ENCODE data around the gene SLC66A2. TPM values are rescaled to one million over a fixed set of nuclear protein-coding genes. Genes with fewer than 3 reads are reported as not detected.

SLC66A2 gene
- polyA plus RNA-seq, 1 donor from 2014 or later: 30.3 TPM

DNA sequence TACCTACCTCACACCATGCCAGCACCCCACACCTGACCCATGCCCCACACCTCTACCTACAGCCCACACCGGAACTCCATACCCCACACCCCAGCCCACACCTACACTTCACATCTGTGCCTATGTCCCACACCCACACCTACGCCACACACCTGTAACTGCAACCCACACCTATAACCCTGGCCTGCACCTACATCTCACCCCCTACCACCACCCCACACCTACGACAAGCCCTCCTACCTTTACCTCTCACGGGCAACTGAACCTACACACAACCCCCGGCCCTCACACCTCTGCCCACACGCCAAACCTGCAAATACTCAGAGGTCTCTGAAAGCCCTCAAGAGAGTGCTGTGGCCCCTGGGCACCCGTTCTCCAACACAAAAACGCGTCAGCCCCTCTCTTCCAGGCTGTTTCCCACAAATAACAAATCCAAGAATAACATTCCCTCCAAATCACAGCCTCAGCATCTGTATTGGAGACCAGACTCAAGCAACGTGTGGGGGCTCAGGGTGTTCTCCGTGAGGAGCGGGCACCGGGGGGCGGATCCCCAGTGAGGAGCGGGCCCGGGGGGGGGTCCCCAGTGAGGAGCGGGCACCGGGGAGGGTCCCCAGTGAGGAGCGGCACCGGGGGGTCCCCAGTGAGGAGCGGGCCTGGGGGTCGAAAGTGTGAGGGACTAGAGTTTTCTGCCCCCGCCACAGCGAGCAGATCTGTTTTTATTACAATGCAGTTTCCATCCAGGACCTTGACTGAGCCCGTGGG, 33.4 kb downstream of the SLC66A2 start:
- no peaks in the 10 kb centered on the region for H3K9me3 Mint-ChIP-seq
- peaks cover 9% of the 10 kb centered on the region for H3K36me3 Mint-ChIP-seq
- no peak overlapping the region for H3K4me3 Mint-ChIP-seq
- no peak overlapping the region for H3K27ac Mint-ChIP-seq
- H3K4me1 Mint-ChIP-seq: peaks cover 7 to 12% (median 12%) of the 10 kb centered on the region in 3 donors
- H3K27me3 Mint-ChIP-seq: no peaks in the 10 kb centered on the region

DNA sequence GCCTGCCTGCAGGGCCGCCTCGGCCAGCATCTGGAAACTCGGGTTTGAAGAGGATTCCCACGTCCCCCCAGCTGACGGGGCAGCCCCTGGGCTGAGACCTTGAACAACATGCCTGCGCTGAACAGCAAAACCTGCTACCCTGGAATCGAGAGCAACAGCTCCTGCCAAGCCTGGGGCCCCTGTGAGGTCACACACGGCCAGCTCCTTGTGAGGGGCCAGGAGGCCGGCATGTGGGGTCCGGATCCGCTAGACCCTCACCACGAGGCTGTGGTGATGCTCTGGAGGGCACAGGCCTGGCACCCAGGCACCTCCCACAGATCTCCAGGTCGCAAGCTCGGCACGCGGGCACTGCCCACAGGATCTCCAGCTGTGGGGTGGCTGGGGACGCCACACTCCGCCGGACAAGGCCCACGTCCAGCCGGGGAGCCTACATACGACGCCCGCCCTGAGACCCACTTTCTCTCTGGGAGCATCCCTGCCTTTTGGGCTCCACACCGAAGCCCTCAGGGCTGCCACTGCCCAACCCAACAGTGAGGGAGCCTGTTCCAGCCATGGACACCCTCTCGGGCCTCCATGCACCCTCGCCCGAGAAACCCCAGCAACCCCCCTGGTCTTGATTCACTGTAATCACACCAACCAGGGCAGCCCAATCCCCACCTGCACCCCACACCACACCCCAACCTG, 34.1 kb downstream of the SLC66A2 start:
- Mint-ChIP-seq H3K9me3 (no peaks in the 10 kb centered on the region), H3K36me3 (peaks cover 9% of the 10 kb centered on the region), H3K27me3 (no peaks in the 10 kb centered on the region), H3K27ac (no peak overlapping the region), H3K4me3 (no peak overlapping the region), H3K4me1 (peaks cover 7 to 13% (median 13%) of the 10 kb centered on the region in 3 donors)

DNA sequence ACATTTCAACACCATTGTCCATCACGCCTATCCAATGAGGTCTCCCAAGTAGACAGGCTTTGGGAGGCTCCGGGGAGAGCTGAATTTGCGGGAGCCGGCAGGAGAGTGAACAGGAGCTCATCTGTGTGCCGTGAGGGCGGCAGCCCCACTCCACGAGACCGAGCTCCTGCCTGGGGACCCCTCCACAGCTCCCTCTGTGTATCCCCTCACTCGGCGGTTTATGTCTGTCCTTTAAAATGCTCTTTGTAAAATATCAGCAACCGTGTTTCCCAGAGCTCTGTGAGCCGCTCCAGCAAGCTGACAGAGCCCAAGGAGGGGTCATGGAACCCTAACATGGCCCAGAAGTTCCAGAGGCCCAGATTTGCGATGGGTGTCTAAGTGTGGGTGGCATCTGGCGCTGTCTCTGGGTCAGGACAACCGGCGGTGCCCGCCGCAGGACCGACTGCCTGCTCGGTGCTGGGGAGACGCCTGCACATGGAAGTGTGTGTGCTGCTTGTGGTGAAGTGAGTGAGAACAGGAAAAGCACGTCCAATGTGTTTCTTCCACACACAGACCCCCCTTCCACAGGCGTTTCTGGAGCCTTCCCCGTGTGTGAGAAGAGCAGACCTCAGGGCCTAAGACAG, 34.8 kb downstream of the SLC66A2 start:
- Mint-ChIP-seq H3K4me1 (peaks cover 7 to 13% (median 13%) of the 10 kb centered on the region in 3 donors), H3K4me3 (no peak overlapping the region), H3K27me3 (no peaks in the 10 kb centered on the region), H3K36me3 (peaks cover 9% of the 10 kb centered on the region), H3K9me3 (no peaks in the 10 kb centered on the region), H3K27ac (no peak overlapping the region)

DNA sequence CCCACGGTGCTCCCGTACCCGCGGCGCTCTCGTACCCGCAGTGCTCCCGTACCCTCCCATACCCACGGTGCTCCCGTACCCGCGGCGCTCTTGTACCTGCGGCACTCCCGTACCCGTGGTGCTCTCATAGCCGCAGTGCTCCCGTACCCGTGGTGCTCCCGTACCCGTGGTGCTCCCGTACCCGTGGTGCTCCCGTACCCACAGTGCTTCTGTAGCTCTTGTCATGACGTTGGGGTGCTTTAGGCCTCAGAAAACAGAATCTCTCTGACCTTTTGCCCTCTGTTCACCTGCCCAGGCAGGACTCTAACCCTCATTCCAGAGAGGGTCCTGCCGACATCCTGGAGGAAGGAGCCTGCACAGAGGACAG, 35.3 kb downstream of the SLC66A2 start:
- Mint-ChIP-seq H3K4me1 (peaks cover 7 to 13% (median 13%) of the 10 kb centered on the region in 3 donors), H3K9me3 (no peaks in the 10 kb centered on the region), H3K4me3 (peak overlapping the region in 1 of 4 donors; percentile 71), H3K36me3 (peaks cover 9% of the 10 kb centered on the region), H3K27me3 (no peaks in the 10 kb centered on the region), H3K27ac (peak overlapping the region in 1 of 3 donors; percentile 19)

DNA sequence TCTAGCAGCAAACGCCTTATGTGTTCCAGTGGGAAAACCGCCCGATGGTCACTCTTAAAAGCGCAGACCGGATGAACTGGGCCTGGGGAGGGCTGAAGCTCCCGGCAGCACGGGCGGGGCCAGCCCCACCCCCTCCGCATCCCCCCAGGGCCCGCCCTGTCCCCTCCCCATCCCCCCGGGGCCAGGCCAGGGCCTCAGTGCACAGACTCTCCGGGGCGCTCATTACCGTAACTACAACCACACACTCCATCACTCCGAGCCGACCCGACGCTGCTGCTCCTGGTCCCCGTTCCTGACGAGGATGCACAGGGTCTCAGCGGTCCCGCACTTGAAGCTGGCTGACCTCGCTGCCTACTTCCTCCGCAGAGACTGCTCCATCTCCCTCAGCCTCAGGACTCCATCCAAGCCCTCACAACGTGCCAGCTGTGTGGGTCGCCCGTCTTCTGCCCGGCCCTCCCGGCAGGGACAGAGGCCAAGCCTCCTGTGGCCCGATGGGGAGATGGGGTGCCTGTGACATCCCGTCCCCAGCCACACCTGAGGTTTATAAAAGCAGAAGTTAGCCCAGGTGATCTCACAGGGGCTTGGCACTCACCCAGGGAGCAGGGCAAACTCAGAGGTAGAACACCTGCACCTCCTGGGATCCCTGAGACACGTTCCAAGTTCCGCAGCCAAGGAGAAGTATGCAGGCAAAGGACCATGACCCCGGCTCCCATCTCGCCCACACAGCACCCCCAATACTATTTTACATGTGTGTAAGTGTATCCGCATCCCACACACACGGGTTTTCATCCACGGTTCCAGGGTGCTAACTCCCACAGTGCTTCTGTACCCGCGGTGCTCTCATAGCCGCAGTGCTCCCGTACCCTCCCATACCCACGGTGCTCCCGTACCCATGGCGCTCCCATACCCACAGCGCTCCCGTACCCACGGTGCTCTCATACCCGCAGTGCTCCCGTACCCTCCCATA, 36.0 kb downstream of the SLC66A2 start:
- Mint-ChIP-seq H3K9me3 (no peaks in the 10 kb centered on the region), H3K27ac (peak overlapping the region in 1 of 3 donors; percentile 19), H3K36me3 (peaks cover 9% of the 10 kb centered on the region), H3K4me1 (peaks cover 7 to 13% (median 13%) of the 10 kb centered on the region in 3 donors), H3K27me3 (no peaks in the 10 kb centered on the region), H3K4me3 (no peak overlapping the region)

DNA sequence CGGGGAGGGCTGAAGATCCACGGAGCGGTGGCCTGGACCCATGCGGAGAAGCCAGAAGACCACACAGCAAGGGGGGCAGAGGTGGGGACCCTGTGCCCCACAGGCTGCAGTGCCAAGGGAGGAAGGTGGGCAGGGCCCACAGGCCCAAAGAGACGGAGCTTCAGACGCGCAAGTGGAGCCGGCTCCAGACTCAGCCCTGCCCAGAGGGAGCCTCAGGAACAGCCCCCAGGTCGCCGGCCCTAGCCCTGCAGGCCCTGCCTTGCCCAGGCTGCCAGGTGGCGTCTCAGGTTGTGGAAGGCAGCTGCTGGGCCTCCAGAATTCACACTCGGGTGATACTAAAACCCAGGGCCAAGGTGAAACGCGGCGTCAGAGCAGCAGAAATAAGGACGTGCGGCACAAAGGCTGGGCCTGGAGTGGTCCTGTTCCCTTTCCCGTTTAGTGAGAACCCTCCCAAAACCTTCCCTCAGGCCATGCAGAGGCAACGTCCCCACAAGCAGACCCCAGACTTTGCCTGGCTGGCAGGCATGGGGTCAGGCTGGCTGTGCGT, 36.8 kb downstream of the SLC66A2 start:
- H3K9me3 Mint-ChIP-seq: no peaks in the 10 kb centered on the region
- no peak overlapping the region for H3K4me3 Mint-ChIP-seq
- H3K36me3 Mint-ChIP-seq: peaks cover 9% of the 10 kb centered on the region
- peak overlapping the region in 2 of 3 donors; percentile 86 to 97 for H3K27ac Mint-ChIP-seq
- no peaks in the 10 kb centered on the region for H3K27me3 Mint-ChIP-seq
- H3K4me1 Mint-ChIP-seq: peaks cover 7 to 13% (median 13%) of the 10 kb centered on the region in 3 donors

DNA sequence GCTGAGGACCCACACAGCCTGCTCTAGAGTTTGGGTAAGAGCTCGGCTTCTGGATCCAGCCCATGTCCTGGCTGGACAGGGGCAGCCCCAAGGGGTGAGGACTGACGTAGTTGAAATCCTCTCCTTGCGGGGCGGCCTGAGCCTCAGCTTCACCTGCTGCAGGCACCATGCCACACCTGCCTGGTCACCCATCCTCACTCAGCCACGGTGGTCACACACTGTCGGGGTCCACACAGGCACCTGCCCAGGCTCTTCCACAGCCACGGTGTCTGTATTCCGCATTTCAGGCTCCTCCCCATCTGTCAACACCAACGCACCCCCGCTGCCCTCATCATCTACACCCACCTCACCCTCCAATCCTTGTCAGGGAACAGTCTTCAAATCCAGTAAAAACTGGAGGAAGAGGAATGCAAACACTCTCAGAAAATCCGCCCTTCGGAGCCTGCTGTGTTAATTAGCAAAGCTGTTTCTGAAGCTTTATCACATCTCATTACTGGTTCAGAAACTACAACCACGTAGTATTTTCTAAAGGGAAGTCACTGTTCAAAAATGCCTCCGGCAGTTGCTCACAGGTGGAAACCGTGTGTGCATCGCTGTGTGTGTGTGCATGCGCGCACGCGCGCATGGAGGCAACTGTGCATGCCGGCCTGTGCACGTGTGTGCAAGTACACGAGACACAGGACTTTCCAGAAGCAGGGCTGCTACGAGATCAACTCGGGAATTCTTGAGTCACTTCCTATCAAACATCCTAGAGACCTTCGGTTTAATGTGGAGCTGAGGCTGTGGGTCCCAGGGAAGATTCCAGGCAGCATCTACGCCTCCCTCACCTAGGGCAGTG, 38.2 kb downstream of the SLC66A2 start:
- Mint-ChIP-seq H3K4me3 (no peak overlapping the region), H3K9me3 (peaks cover 0 to 3% (median 0%) of the 10 kb centered on the region in 3 donors), H3K27ac (peak overlapping the region in 2 of 3 donors; percentile 10 to 82), H3K4me1 (peaks cover 7 to 16% (median 13%) of the 10 kb centered on the region in 3 donors), H3K27me3 (no peaks in the 10 kb centered on the region), H3K36me3 (peaks cover 12% of the 10 kb centered on the region)

DNA sequence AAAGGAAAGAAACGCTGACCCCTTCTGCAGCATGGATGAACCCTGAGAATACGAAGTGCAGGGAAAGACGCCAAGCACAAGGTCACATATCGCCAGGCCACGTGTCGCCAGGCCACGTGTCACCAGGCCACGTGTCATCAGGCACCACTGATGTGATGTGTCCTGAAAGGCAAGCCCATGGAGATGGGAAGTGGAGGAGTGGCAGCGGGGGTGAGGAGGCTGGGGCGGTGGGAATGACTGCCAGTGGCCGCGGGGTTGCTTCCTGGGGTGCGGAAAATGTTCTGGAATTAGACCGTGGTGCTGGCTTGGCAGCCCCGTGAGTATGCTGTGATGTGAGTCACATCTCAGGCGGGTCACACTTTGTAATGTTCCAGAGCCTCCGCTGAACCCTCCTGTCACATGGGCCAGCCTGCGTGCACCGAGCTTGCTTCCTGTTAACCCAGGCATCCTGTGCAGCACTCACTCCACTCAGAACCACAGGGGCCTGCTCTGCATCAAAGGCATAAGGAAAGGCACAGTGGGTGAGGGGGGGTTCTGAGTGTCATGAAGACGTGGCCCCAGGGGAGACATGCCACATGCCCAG, 39.0 kb downstream of the SLC66A2 start:
- peaks cover 7 to 13% (median 13%) of the 10 kb centered on the region in 3 donors for H3K4me1 Mint-ChIP-seq

DNA sequence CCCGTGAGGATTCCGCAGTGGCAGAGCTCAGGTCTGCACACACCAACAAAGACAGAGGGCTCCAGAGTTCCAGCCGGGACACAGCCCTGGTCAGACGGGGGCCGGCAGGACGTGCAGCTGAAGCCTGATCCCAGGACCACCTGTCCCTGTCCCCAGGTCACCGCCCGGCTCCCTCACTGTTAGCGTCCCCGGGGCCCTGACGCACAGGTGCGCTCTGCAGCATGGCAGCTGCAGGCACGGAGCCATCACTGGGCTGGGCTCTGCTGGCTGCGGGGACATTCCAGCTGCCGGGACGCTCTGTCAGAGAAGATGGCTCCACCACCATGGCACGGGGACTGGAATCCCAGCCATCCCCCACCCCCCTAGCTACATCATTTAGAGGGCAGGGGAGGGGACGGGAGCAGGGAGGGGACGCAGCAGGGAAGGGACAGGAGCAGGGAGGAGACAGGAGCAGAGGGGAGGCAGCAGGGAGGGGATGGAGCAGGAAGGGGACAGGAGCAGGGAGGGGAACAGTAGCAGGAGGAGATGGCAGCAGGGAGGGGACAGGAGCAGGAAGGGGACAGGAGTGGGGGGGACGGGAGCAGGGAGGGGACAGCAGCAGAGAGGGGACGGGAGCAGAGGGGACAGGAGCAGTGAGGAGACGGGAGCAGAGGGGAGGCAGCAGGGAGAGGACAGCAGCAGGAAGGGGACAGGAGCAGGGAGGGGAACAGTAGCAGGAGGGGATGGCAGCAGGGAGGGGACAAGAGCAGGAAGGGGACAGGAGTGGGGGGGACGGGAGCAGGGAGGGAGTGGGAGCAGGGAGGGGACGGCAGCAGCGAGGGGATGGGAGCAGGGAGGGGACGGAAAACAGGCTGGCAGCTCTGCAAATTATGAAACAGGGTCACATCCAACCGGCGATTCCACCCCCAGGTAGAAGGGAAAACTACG, 39.8 kb downstream of the SLC66A2 start:
- H3K4me1 Mint-ChIP-seq: peaks cover 7 to 13% (median 13%) of the 10 kb centered on the region in 3 donors
- H3K27ac Mint-ChIP-seq: peak overlapping the region in 1 of 3 donors; percentile 86
- no peak overlapping the region for H3K4me3 Mint-ChIP-seq
- H3K27me3 Mint-ChIP-seq: no peaks in the 10 kb centered on the region
- peaks cover 0 to 3% (median 0%) of the 10 kb centered on the region in 3 donors for H3K9me3 Mint-ChIP-seq
- peaks cover 12% of the 10 kb centered on the region for H3K36me3 Mint-ChIP-seq

More for the DNA sequence above, 39.0 kb downstream of the SLC66A2 start:
- Mint-ChIP-seq H3K27ac (peak overlapping the region in 1 of 3 donors; percentile 63), H3K4me3 (peak overlapping the region in 1 of 4 donors; percentile 60), H3K27me3 (no peaks in the 10 kb centered on the region), H3K36me3 (peaks cover 12% of the 10 kb centered on the region), H3K9me3 (peaks cover 0 to 3% (median 0%) of the 10 kb centered on the region in 3 donors)

DNA sequence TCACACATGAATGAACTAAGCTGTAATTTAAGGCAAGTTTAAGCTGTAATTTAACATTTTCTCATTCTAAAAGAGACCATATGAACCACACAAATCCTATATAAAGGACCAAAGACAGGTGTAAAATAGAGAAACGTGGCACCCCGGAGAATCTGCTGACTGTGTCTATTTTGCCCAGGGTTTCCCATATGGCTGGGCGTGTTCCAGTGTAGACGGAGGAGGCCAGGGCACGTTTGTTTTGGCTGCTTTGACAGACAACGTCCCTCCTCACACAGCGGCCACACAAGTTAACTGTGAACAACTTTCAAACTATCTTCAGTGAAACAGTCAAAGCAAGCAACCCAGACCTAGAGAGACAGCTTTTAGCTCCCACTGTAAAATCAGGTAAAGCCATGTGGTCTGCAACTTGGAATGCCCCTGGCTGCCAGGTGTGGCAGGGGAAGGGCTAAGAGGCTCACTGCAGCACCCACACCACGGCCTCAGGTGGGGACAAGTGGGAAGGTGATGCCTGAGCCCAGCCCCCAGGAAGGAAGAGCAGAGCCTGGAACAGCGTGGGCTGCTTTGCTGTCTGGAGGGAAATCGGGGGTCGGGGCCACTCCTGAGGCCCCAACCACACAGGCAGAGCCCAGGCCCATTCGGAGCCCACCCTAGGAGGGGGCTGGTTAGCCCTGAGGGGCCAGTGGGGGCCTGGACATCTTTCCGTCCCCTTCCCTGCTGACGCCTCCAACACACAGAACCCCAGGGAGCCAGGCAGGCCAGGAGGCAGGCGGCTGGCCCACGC, 40.7 kb downstream of the SLC66A2 start:
- Mint-ChIP-seq H3K4me3 (no peak overlapping the region), H3K27ac (peak overlapping the region in 1 of 3 donors; percentile 86), H3K36me3 (peaks cover 9% of the 10 kb centered on the region), H3K27me3 (no peaks in the 10 kb centered on the region), H3K9me3 (peaks cover 0 to 3% (median 0%) of the 10 kb centered on the region in 3 donors), H3K4me1 (peaks cover 9 to 13% (median 13%) of the 10 kb centered on the region in 3 donors)

DNA sequence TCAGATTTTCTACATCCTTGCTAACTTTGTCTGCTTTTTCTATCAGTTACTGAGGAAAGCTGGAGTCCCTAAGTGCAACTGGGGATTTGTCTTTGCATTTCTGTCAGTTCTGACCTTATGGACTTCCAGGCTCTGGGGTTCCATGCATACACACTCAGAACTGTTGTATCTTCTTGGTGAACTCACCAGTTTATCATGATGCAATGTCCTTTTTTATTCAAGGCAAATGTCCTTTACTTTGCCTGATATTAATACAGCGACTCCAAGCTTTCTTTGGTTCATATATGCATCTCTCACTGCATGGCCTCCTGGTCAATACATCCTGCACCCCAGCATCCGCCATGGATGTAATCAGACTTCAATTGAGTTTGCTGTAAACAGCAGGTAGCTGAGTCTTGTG, 44.7 kb downstream of the SLC66A2 start:
- Mint-ChIP-seq H3K4me3 (no peak overlapping the region), H3K27ac (no peak overlapping the region), H3K36me3 (peaks cover 12% of the 10 kb centered on the region), H3K27me3 (no peaks in the 10 kb centered on the region), H3K4me1 (peaks cover 0 to 3% (median 2%) of the 10 kb centered on the region in 3 donors), H3K9me3 (peaks cover 0 to 3% (median 0%) of the 10 kb centered on the region in 3 donors)
